Spleen (tissue), 11 donors: ENCODE measurements around the gene ACBD3. TPM values are rescaled to one million over a fixed set of nuclear protein-coding genes. Genes with fewer than 3 reads are reported as not detected.

ENCODE experiments used
- DNase-seq: peaks from one replicate; pipeline ENCODE4 v3.0.0-alpha.2; 2020
- H3K27ac ChIP-seq, 8 donors: fragments of 200-600 bp; sonication (generic) in 7 of 8; 1 replicate in 4 of 8; 2 replicates in 4 of 8; pipeline versions ENCODE4 v1.5.0 to v1.8.0; 2016 to 2021; ENCODE audit warnings: inconsistent platforms in 4 of 8, mild to moderate bottlenecking in 4 of 8, moderate library complexity in 1 of 8
- H3K27me3 ChIP-seq, 7 donors: fragments of 200-600 bp; sonication (generic) in 6 of 7; replicated peaks in 1 of 7; 1 replicate in 4 of 7; 2 replicates in 3 of 7; pipeline versions ENCODE4 v1.5.0 to v1.8.0; 2016 to 2021; ENCODE audit warnings: inconsistent platforms in 3 of 7, mild to moderate bottlenecking in 1 of 7
- H3K36me3 ChIP-seq, 6 donors: fragments of 200-600 bp; sonication (generic) in 5 of 6; 1 replicate in 4 of 6; 2 replicates in 2 of 6; pipeline versions ENCODE4 v1.5.0 to v1.8.0; 2016 to 2021; ENCODE audit warnings: inconsistent platforms in 2 of 6
- H3K4me1 ChIP-seq, 6 donors: fragments of 200-600 bp; sonication (generic) in 5 of 6; 1 replicate in 3 of 6; 2 replicates in 3 of 6; pipeline versions ENCODE4 v1.5.0 to v1.8.0; 2016 to 2021; ENCODE audit warnings: inconsistent platforms in 3 of 6
- H3K4me3 ChIP-seq, 8 donors: fragments of 200-600 bp; sonication (generic) in 7 of 8; 1 replicate in 4 of 8; 2 replicates in 4 of 8; pipeline versions ENCODE4 v1.5.0 to v1.8.0; 2016 to 2021; ENCODE audit warnings: inconsistent platforms in 4 of 8, mild to moderate bottlenecking in 4 of 8, moderate library complexity in 2 of 8
- H3K9me3 ChIP-seq, 8 donors: fragments of 200-600 bp; sonication (generic) in 7 of 8; 1 replicate in 4 of 8; 2 replicates in 4 of 8; pipeline versions ENCODE4 v1.5.0 to v1.8.0; 2016 to 2021; ENCODE audit warnings: inconsistent platforms in 4 of 8
- POLR2A ChIP-seq, 3 donors: fragments of 450-650 bp; IDR thresholded peaks; one replicate each; pipeline ENCODE4 v1.5.1; 2017; ENCODE audit warnings: antibody characterized with exemption in 3 of 3, mild to moderate bottlenecking in 1 of 3
- POLR2AphosphoS5 ChIP-seq, 3 donors: sonication (generic); formaldehyde crosslinking; IDR thresholded peaks; one replicate each; pipeline ENCODE4 v1.5.1; 2017; ENCODE audit warnings: antibody characterized with exemption in 3 of 3
- WGBS, 5 donors: extraction: QIAGEN DNeasy Blood & Tissue Kit in 3 of 5; methylation state at CpG; one replicate each; pipeline versions ENCODE4 v1.1.5 to v1.1.7; 2013 to 2018; 5-methylcytosine and 5-hydroxymethylcytosine counted together
- intact Hi-C: fragments of 100-400 bp; cut with DNase I; formaldehyde crosslinking; loops from one replicate; pipeline ENCODE4 v1.15.0; 2023; ENCODE audit warnings: low total_unique reads
- polyA plus RNA-seq, 3 donors: library from polyadenylated mRNA; stranded (reverse); fragments of 200-250 nt; gene quantifications; one replicate each; pipeline ENCODE4 v1.2.1, GENCODE V29; 2013
- total RNA-seq, 7 donors: library from RNA; depleted of rRNA in 3 of 7; stranded (reverse); fragments of >200 nt in 3 of 7; fragmentation: NEBNext Ultra II Directional in 4 of 7; extraction: Animal tissue kit (Norgen Biotek cat#: 25700) in 4 of 7; gene quantifications; one replicate each; pipeline versions ENCODE4 v1.1.0 to v1.2.1, GENCODE V29; 2016 to 2021
- TF ChIP-seq, protein P1 (sequence below), 11 experiments: fragments of 200-600 bp in 7 of 11; fragments of 450-650 bp in 4 of 11; sonication (generic) in 4 of 11; IDR thresholded peaks in 8 of 11; conservative IDR thresholded peaks in 3 of 11; 1 replicate in 7 of 11; 2 replicates in 4 of 11; pipeline versions ENCODE4 v1.4.0 to v1.8.0; 2016 to 2021; ENCODE audit warnings: antibody characterized with exemption in 11 of 11, inconsistent platforms in 4 of 11, mild to moderate bottlenecking in 1 of 11
- donor health status: healthy with polysubstance abuse.
- donor health status: DM: no; HTN: no; CAD: no; lungs with moderate emphysema.
- donor health status: DM: no; HTN: no; CAD: no.
- donor health status: Bipolar disorder and iron deficiency.
- donor health status: healthy.
- donor health status: DM: no; HTN: no; CAD: no.
- donor health status: DM: yes; HTN: yes; CAD: no.

ACBD3 gene
- total and polyA plus RNA-seq, 10 donors: 6.1 to 43.0 (median 30.3) TPM

DNA sequence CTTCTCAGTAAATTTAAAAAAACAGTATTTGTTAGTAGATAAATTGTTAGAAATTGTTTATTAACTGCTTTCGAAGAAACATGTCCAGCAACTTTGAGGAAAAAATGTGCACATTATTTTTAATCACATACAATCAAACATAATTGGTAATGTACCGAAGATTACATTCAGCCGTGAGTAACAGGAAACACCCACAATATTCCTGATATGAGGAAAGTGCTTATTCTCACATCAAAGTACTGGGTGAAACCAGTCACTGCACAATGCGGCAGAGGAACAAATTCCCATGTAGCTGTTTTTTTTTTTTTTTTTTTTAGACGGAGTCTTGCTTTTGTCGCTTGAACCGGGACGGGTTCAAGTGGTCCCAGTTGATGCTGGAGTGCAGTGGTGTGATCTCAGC is 9.7 kb downstream of the ACBD3 start:
- no peak for TF ChIP-seq POLR2A (IDR thresholded peaks at IDR 0.05)
- TF ChIP-seq, protein P1, sequence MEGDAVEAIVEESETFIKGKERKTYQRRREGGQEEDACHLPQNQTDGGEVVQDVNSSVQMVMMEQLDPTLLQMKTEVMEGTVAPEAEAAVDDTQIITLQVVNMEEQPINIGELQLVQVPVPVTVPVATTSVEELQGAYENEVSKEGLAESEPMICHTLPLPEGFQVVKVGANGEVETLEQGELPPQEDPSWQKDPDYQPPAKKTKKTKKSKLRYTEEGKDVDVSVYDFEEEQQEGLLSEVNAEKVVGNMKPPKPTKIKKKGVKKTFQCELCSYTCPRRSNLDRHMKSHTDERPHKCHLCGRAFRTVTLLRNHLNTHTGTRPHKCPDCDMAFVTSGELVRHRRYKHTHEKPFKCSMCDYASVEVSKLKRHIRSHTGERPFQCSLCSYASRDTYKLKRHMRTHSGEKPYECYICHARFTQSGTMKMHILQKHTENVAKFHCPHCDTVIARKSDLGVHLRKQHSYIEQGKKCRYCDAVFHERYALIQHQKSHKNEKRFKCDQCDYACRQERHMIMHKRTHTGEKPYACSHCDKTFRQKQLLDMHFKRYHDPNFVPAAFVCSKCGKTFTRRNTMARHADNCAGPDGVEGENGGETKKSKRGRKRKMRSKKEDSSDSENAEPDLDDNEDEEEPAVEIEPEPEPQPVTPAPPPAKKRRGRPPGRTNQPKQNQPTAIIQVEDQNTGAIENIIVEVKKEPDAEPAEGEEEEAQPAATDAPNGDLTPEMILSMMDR (IDR thresholded peaks at IDR 0.05 in 8 of 11, conservative IDR thresholded peaks at IDR 0.05 in 3 of 11): no peak
- TF ChIP-seq POLR2AphosphoS5 (IDR thresholded peaks at IDR 0.05): no peak
- Histone ChIP-seq H3K27ac (no peak overlapping the region), H3K4me1 (peaks cover 3 to 85% (median 36%) of the 10 kb centered on the region in 6 donors), H3K27me3 (no peaks in the 10 kb centered on the region), H3K36me3 (peaks cover 0 to 24% (median 6%) of the 10 kb centered on the region in 6 donors), H3K9me3 (no peaks in the 10 kb centered on the region), H3K4me3 (no peak overlapping the region)
- no peak for DNase-seq
- intact Hi-C loops: no loop called here
- WGBS, 5 donors: 80 to 86% (median 84%) methylated on average over 8 of the region's 8 CpGs

DNA sequence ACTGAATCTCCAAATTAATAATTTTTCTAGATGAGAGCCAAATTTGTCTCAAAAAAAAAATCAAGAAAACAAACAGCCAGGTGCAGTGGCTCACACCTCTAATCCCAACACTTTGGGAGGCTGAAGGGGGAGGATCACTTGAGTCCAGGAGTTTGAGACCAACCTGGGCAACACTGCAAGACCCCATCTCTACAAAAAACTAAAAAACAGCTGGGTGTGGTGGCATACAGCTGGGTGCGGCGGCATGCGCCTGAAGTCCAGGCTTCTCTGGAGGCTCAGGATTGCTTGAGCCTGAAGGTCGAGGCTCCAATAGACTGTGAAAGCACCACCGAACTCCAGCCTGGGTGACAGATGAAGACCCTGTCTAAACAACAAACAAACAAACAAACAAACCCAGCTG is 14.0 kb downstream of the ACBD3 start:
- H3K4me1 ChIP-seq: peaks cover 0 to 60% (median 12%) of the 10 kb centered on the region in 6 donors
- no peak for TF ChIP-seq POLR2AphosphoS5 (IDR thresholded peaks at IDR 0.05)
- TF ChIP-seq, protein P1 (IDR thresholded peaks at IDR 0.05 in 8 of 11, conservative IDR thresholded peaks at IDR 0.05 in 3 of 11): no peak
- TF ChIP-seq POLR2A (IDR thresholded peaks at IDR 0.05): no peak
- DNase-seq: no peak
- no peak overlapping the region for H3K27ac ChIP-seq
- no peaks in the 10 kb centered on the region for H3K27me3 ChIP-seq
- H3K36me3 ChIP-seq: peaks cover 0 to 21% (median 6%) of the 10 kb centered on the region in 6 donors
- no peak overlapping the region for H3K4me3 ChIP-seq
- intact Hi-C loops: no loop called here
- H3K9me3 ChIP-seq: no peaks in the 10 kb centered on the region
- WGBS, 5 donors: 89 to 100% (median 96%) methylated on average over 3 to 5 of the region's 5 CpGs

DNA sequence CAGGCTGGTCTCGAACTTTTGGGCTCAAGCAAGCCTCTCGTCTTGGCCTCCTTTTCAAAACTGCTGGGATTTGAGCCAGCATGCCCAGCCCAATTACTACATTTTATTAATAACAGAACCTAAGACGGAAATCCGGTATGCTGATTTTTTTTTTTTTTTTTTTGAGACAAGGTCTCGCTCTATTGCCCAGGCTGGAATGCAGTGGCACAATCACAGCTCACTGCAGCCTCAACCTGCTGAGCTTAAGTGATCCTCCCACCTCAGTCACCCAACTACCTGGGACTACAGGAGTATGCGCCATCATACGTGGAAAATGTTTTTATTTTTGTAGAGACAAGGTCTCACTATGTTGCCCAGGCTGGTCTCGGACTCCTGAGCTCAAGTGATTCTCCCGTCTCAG is 20.2 kb downstream of the ACBD3 start:
- H3K4me1 ChIP-seq: peaks cover 0 to 46% (median 2%) of the 10 kb centered on the region in 6 donors
- intact Hi-C loops: no loop called here
- no peaks in the 10 kb centered on the region for H3K27me3 ChIP-seq
- DNase-seq: no peak
- no peak overlapping the region for H3K27ac ChIP-seq
- no peaks in the 10 kb centered on the region for H3K9me3 ChIP-seq
- no peak for TF ChIP-seq POLR2AphosphoS5 (IDR thresholded peaks at IDR 0.05)
- TF ChIP-seq POLR2A (IDR thresholded peaks at IDR 0.05): no peak
- TF ChIP-seq, protein P1 (IDR thresholded peaks at IDR 0.05 in 8 of 11, conservative IDR thresholded peaks at IDR 0.05 in 3 of 11): no peak
- H3K36me3 ChIP-seq: peaks cover 0 to 57% (median 42%) of the 10 kb centered on the region in 6 donors
- H3K4me3 ChIP-seq: no peak overlapping the region
- 87 to 95% (median 91%) methylated on average over 9 of the region's 9 CpGs for WGBS, 5 donors

DNA sequence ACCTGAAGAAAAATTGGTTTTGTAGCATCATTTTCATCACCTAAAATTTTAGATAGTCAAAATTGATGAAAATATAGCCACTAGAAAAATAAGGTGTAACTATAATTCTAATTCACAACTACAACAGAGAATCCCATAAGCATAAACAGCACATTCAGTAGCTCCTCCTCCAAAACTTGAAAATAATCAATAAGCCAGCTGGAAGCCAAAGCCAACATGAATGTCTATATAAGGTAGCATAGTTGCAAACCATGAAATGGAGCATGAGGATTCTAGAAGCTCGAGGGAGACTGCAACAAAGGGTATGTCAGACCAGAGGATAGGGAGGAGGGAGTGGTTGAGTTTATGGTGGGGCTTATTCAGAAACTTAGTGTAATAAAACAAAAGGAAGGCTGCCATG is 22.4 kb downstream of the ACBD3 start:
- no peak for DNase-seq
- Histone ChIP-seq H3K4me3 (no peak overlapping the region), H3K9me3 (no peaks in the 10 kb centered on the region), H3K27me3 (no peaks in the 10 kb centered on the region), H3K27ac (no peak overlapping the region), H3K4me1 (peaks cover 0 to 68% (median 2%) of the 10 kb centered on the region in 6 donors), H3K36me3 (peaks cover 0 to 72% (median 58%) of the 10 kb centered on the region in 6 donors)
- no peak for TF ChIP-seq POLR2AphosphoS5 (IDR thresholded peaks at IDR 0.05)
- no peak for TF ChIP-seq POLR2A (IDR thresholded peaks at IDR 0.05)
- TF ChIP-seq, protein P1 (IDR thresholded peaks at IDR 0.05 in 8 of 11, conservative IDR thresholded peaks at IDR 0.05 in 3 of 11): no peak
- WGBS, 5 donors: 83 to 92% (median 90%) methylated on average over 1 of the region's 1 CpG
- intact Hi-C loops: no loop called here
